ENCODE results near the gene GALNT6. TPM values are rescaled to one million over a fixed set of nuclear protein-coding genes. Genes with fewer than 3 reads are reported as not detected.

Gene GALNT6
- total RNA-seq, 1 experiment from 2014 or later = 73.0 TPM

- Histone ChIP-seq H3K4me3 (no peak overlapping the region), H3K4me1 (replicated peaks; ENCODE audit: insufficient read depth) (peaks cover 81% of the 10 kb centered on the region), H3K27me3 (ENCODE audit: insufficient read depth, low read depth) (no peaks in the 10 kb centered on the region), H2AFZ (no peak overlapping the region), H3K36me3 (ENCODE audit: low read depth) (no peaks in the 10 kb centered on the region), H3K4me2 (peak overlapping the region; percentile 56), H4K20me1 (ENCODE audit: insufficient read depth) (no peaks in the 10 kb centered on the region), H3K79me2 (ENCODE audit: low read depth) (no peaks in the 10 kb centered on the region), H3F3A (ENCODE audit: insufficient read depth, low read depth) (peaks cover 42% of the 10 kb centered on the region), H3K27ac (peak overlapping the region; percentile 28; the same call in 1 of the 2 replicates), H3K9me2 (ENCODE audit: insufficient read depth) (no peaks in the 10 kb centered on the region), H3K9me3 (ENCODE audit: insufficient read depth, low read depth) (no peaks in the 10 kb centered on the region)
- POLR2A ChIA-PET (ENCODE audit: unreplicated experiment) = interaction anchor here (0.5 kb wide), 1 partner anchor 680 kb away, joined by 7 read pairs; no protein-coding TSS in a partner anchor
- TF ChIP-seq CTCF (conservative IDR thresholded peaks at IDR 0.05) (no peak), EZH2 (IDR thresholded peaks at IDR 0.05; ENCODE audit: low read depth) (no peak)
- intact Hi-C loops (cut with micrococcal nuclease; ENCODE audit: unreplicated experiment) = no loop called here
- BruUV-seq (replicated peaks) = no TSS peak
- DNase-seq = peak; percentile 18 to 79
- CTCF ChIA-PET = no interaction called here
These were observed 69.3 kb downstream of the GALNT6 start for GRCh38 chr12:51321882-51322281.

GRCh38 chr12:51320695-51321320, 70.4 kb downstream of the GALNT6 start:
- H2AFZ ChIP-seq = no peak overlapping the region

GRCh38 chr12:51320311-51320694, 70.9 kb downstream of the GALNT6 start:
- DNase-seq = no peak
- H4K20me1 ChIP-seq (ENCODE audit: insufficient read depth) = no peaks in the 10 kb centered on the region
- H3K4me1 ChIP-seq (replicated peaks; ENCODE audit: insufficient read depth) = peaks cover 65% of the 10 kb centered on the region
- intact Hi-C loops (cut with micrococcal nuclease; ENCODE audit: unreplicated experiment) = no loop called here
- no peak overlapping the region for H3K4me3 ChIP-seq
- H3K9me3 ChIP-seq (ENCODE audit: insufficient read depth, low read depth) = no peaks in the 10 kb centered on the region
- no peak overlapping the region for H3K4me2 ChIP-seq
- no peaks in the 10 kb centered on the region for H3K79me2 ChIP-seq (ENCODE audit: low read depth)
- H3K9me2 ChIP-seq (ENCODE audit: insufficient read depth) = no peaks in the 10 kb centered on the region
- POLR2A ChIA-PET (ENCODE audit: unreplicated experiment) = interaction anchor here (0.5 kb wide), 2 partner anchors 50 to 51 kb away, joined by 4 read pairs; no protein-coding TSS in a partner anchor
- H3K36me3 ChIP-seq (ENCODE audit: low read depth) = no peaks in the 10 kb centered on the region
- BruUV-seq (replicated peaks) = no TSS peak
- peaks cover 34% of the 10 kb centered on the region for H3F3A ChIP-seq (ENCODE audit: insufficient read depth, low read depth)
- H3K27ac ChIP-seq = no peak overlapping the region
- CTCF ChIA-PET = interaction anchor here (0.6 kb wide), 1 partner anchor 10 kb away, joined by 4 read pairs; no protein-coding TSS in a partner anchor
- TF ChIP-seq EZH2 (IDR thresholded peaks at IDR 0.05; ENCODE audit: low read depth) (no peak), CTCF (conservative IDR thresholded peaks at IDR 0.05) (no peak)
- no peak overlapping the region for H2AFZ ChIP-seq
- H3K27me3 ChIP-seq (ENCODE audit: insufficient read depth, low read depth) = no peaks in the 10 kb centered on the region

More at GRCh38 chr12:51320695-51321320, 70.4 kb downstream of the GALNT6 start:
- BruUV-seq (replicated peaks) = no TSS peak
- intact Hi-C loops (cut with micrococcal nuclease; ENCODE audit: unreplicated experiment) = no loop called here
- CTCF ChIA-PET = interaction anchor here (0.6 kb wide), 1 partner anchor 9 kb away, joined by 4 read pairs; no protein-coding TSS in a partner anchor
- Histone ChIP-seq H3K4me3 (no peak overlapping the region), H3K4me2 (no peak overlapping the region), H3K9me2 (ENCODE audit: insufficient read depth) (no peaks in the 10 kb centered on the region), H3K9me3 (ENCODE audit: insufficient read depth, low read depth) (no peaks in the 10 kb centered on the region), H3K79me2 (ENCODE audit: low read depth) (no peaks in the 10 kb centered on the region), H3K4me1 (replicated peaks; ENCODE audit: insufficient read depth) (peaks cover 70% of the 10 kb centered on the region), H3K27me3 (ENCODE audit: insufficient read depth, low read depth) (no peaks in the 10 kb centered on the region), H4K20me1 (ENCODE audit: insufficient read depth) (no peaks in the 10 kb centered on the region), H3K36me3 (ENCODE audit: low read depth) (no peaks in the 10 kb centered on the region), H3K27ac (no peak overlapping the region), H3F3A (ENCODE audit: insufficient read depth, low read depth) (peaks cover 32% of the 10 kb centered on the region)
- TF ChIP-seq CTCF (conservative IDR thresholded peaks at IDR 0.05) (no peak), EZH2 (IDR thresholded peaks at IDR 0.05; ENCODE audit: low read depth) (no peak)
- POLR2A ChIA-PET (ENCODE audit: unreplicated experiment) = interaction anchor here (0.5 kb wide), 1 partner anchor 51 kb away, joined by 4 read pairs; no protein-coding TSS in a partner anchor
- DNase-seq = no peak

Measured in PC-9 (cell line).